A673 (cell line): ENCODE measurements around the gene CTXND1.

ENCODE experiments used
- EZH2 ChIP-seq: fragments of 200-600 bp; sonication (generic); IDR thresholded peaks from 2 replicates; pipeline ENCODE4 v1.6.1; 2017; ENCODE audit warnings: borderline replicate concordance, low read depth, mild to moderate bottlenecking, mixed read lengths, antibody characterized with exemption, low read length; ENCODE audit not compliant: poor library complexity, severe bottlenecking
- TF ChIP-seq, protein P1 (sequence below): fragments of 300-800, 200-600 bp; sonication (generic); conservative IDR thresholded peaks from 2 replicates; pipeline ENCODE4 v1.5.1; 2017; ENCODE audit warnings: low read depth, mild to moderate bottlenecking, antibody characterized with exemption, low read length, moderate library complexity, mixed read lengths

DNA sequence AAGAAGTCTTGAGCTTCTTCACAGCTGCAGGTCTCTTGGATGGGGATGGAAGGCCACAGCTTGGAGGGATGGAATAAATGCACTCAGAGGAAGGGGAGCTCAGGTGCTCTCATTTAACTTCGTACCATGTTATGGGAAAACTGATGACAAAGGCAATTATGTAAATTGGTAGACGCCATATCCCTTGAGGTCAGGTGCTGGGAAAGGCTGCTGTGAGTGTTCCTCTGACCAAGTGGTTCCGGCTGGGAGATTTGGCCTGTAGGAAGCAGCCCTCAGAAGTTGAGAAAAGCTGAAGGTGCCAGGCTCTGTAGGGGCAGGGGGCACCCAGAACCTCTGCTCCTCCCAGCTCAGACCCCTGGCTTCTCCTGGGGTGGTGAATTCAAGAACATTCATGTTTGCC is 52.1 kb downstream of the CTXND1 start:
- TF ChIP-seq, protein P1, sequence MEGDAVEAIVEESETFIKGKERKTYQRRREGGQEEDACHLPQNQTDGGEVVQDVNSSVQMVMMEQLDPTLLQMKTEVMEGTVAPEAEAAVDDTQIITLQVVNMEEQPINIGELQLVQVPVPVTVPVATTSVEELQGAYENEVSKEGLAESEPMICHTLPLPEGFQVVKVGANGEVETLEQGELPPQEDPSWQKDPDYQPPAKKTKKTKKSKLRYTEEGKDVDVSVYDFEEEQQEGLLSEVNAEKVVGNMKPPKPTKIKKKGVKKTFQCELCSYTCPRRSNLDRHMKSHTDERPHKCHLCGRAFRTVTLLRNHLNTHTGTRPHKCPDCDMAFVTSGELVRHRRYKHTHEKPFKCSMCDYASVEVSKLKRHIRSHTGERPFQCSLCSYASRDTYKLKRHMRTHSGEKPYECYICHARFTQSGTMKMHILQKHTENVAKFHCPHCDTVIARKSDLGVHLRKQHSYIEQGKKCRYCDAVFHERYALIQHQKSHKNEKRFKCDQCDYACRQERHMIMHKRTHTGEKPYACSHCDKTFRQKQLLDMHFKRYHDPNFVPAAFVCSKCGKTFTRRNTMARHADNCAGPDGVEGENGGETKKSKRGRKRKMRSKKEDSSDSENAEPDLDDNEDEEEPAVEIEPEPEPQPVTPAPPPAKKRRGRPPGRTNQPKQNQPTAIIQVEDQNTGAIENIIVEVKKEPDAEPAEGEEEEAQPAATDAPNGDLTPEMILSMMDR: no peak
- TF ChIP-seq EZH2: no peak
